ENCODE results near the gene KIAA0513.

GRCh38 chr16:85003076-85003475, 24.5 kb upstream of the KIAA0513 start:
- TF ChIP-seq CTCF (IDR thresholded peaks at IDR 0.05; ENCODE audit: insufficient read depth, low read length, poor library complexity, severe bottlenecking): no peak
- no peak for TF ChIP-seq EZH2phosphoT487 (conservative IDR thresholded peaks at IDR 0.05; ENCODE audit: low read length)
